Thyroid gland (tissue), 4 donors: ENCODE data around the gene KRT3. TPM values are rescaled to one million over a fixed set of nuclear protein-coding genes. Genes with fewer than 3 reads are reported as not detected.

Source experiments
- DNase-seq, 2 donors: peaks; one replicate each; pipeline ENCODE4 v3.0.0-alpha.2; 2019
- H3K27ac ChIP-seq, 3 donors: fragments of 200-600 bp; sonication (generic); 1 replicate in 2 of 3; 2 replicates in 1 of 3; pipeline ENCODE4 v1.5.1; 2016 to 2019; ENCODE audit warnings: mild to moderate bottlenecking in 1 of 3, moderate library complexity in 1 of 3
- H3K27me3 ChIP-seq: fragments of 200-600 bp; sonication (generic); one replicate; pipeline ENCODE4 v1.5.1; 2019
- H3K36me3 ChIP-seq, 2 donors: fragments of 200-600 bp; sonication (generic); one replicate each; pipeline ENCODE4 v1.5.1; 2016 to 2019
- H3K4me1 ChIP-seq, 2 donors: fragments of 200-600 bp; sonication (generic); one replicate each; pipeline ENCODE4 v1.5.1; 2017 to 2019
- H3K4me3 ChIP-seq, 3 donors: fragments of 200-600 bp; sonication (generic); replicated peaks in 1 of 3; 1 replicate in 2 of 3; 2 replicates in 1 of 3; pipeline ENCODE4 v1.5.1; 2016; ENCODE audit warnings: mild to moderate bottlenecking in 1 of 3
- H3K9me3 ChIP-seq: fragments of 200-600 bp; sonication (generic); one replicate; pipeline ENCODE4 v1.5.1; 2017
- CTCF ChIP-seq, 6 experiments: fragments of 200-600 bp in 3 of 6; fragments of 450-650 bp in 3 of 6; sonication (generic) in 3 of 6; IDR thresholded peaks; one replicate each; pipeline ENCODE4 v1.5.1; 2016 to 2019; ENCODE audit warnings: antibody characterized with exemption in 6 of 6, mild to moderate bottlenecking in 2 of 6, inconsistent platforms in 1 of 6, moderate library complexity in 1 of 6
- POLR2A ChIP-seq, 2 donors: fragments of 450-650 bp; IDR thresholded peaks; one replicate each; pipeline ENCODE4 v1.6.1; 2017; ENCODE audit warnings: antibody characterized with exemption in 2 of 2, mild to moderate bottlenecking in 2 of 2, moderate library complexity in 1 of 2
- WGBS, 2 donors: methylation state at CpG; one replicate each; pipeline ENCODE4 v1.1.5; 2017; 5-methylcytosine and 5-hydroxymethylcytosine counted together
- intact Hi-C: fragments of 100-400 bp; cut with DNase I; formaldehyde crosslinking; loops from one replicate; pipeline ENCODE4 v1.15.1; 2023
- total RNA-seq, 4 donors: library from RNA; depleted of rRNA; stranded (reverse); fragments of >200 nt; gene quantifications; one replicate each; pipeline ENCODE4 v1.2.3, GENCODE V29; 2016

Gene KRT3
- total RNA-seq, 4 donors from 2014 or later, result not detected

GRCh38 chr12:52798671-52799504, 3.0 kb upstream of the KRT3 start:
- no peaks in the 10 kb centered on the region for H3K27me3 ChIP-seq
- H3K9me3 ChIP-seq, result no peaks in the 10 kb centered on the region
- no peak for DNase-seq
- H3K4me1 ChIP-seq, result peaks cover 14 to 28% of the 10 kb centered on the region in 2 donors
- no peaks in the 10 kb centered on the region for H3K36me3 ChIP-seq
- 54% methylated on average over 7 of the region's 7 CpGs for WGBS, 2 donors
- H3K27ac ChIP-seq, result no peak overlapping the region
- TF ChIP-seq CTCF (IDR thresholded peaks at IDR 0.05) (no peak), POLR2A (IDR thresholded peaks at IDR 0.05) (no peak)
- no peak overlapping the region for H3K4me3 ChIP-seq
- intact Hi-C loops, result no loop called here

- intact Hi-C loops, result no loop called here
- 89 to 92% methylated on average over 4 of the region's 4 CpGs for WGBS, 2 donors
Measured at GRCh38 chr12:52798003-52798670, 2.2 kb upstream of the KRT3 start.

GRCh38 chr12:52797529-52797894, 1.6 kb upstream of the KRT3 start:
- Histone ChIP-seq H3K9me3 (no peaks in the 10 kb centered on the region), H3K27ac (no peak overlapping the region), H3K4me3 (no peak overlapping the region), H3K27me3 (no peaks in the 10 kb centered on the region), H3K36me3 (no peaks in the 10 kb centered on the region), H3K4me1 (peaks cover 14 to 28% of the 10 kb centered on the region in 2 donors)
- no peak for DNase-seq
- intact Hi-C loops, result no loop called here
- TF ChIP-seq POLR2A (IDR thresholded peaks at IDR 0.05), result no peak
- TF ChIP-seq CTCF (IDR thresholded peaks at IDR 0.05), result no peak

More at GRCh38 chr12:52798003-52798670, 2.2 kb upstream of the KRT3 start:
- no peak for DNase-seq
- Histone ChIP-seq H3K27me3 (no peaks in the 10 kb centered on the region), H3K36me3 (no peaks in the 10 kb centered on the region), H3K27ac (no peak overlapping the region), H3K4me3 (no peak overlapping the region), H3K4me1 (peaks cover 14 to 28% of the 10 kb centered on the region in 2 donors), H3K9me3 (no peaks in the 10 kb centered on the region)
- TF ChIP-seq CTCF (IDR thresholded peaks at IDR 0.05) (no peak), POLR2A (IDR thresholded peaks at IDR 0.05) (no peak)

- intact Hi-C loops, result no loop called here
- Histone ChIP-seq H3K27ac (no peak overlapping the region), H3K27me3 (no peaks in the 10 kb centered on the region), H3K4me3 (no peak overlapping the region), H3K36me3 (no peaks in the 10 kb centered on the region), H3K4me1 (peaks cover 14 to 28% of the 10 kb centered on the region in 2 donors), H3K9me3 (no peaks in the 10 kb centered on the region)
- 92 to 95% methylated on average over 3 of the region's 3 CpGs for WGBS, 2 donors
- no peak for TF ChIP-seq POLR2A (IDR thresholded peaks at IDR 0.05)
- TF ChIP-seq CTCF (IDR thresholded peaks at IDR 0.05), result no peak
- no peak for DNase-seq
Measured at GRCh38 chr12:52796839-52797528, 1.1 kb upstream of the KRT3 start.
